GM12878 (cell line): ENCODE data around the gene BCL11A. TPM values are rescaled to one million over a fixed set of nuclear protein-coding genes. Genes with fewer than 3 reads are reported as not detected.

ENCODE experiments used
- CTCF ChIP-seq, 3 experiments: IDR thresholded peaks in 2 of 3; conservative IDR thresholded peaks in 1 of 3; 2 replicates each; pipeline ENCODE4 v1.5.1; 2011; ENCODE audit warnings: low read depth in 3 of 3, low read length in 3 of 3, mild to moderate bottlenecking in 3 of 3, control low read depth in 2 of 3, moderate library complexity in 2 of 3, inconsistent platforms in 1 of 3, mixed read lengths in 1 of 3; ENCODE audit not compliant: control insufficient read depth in 2 of 3, insufficient read depth in 1 of 3; ENCODE audit errors: extremely low read depth in 1 of 3
- FOXM1 ChIP-seq: IDR thresholded peaks from 2 replicates; pipeline ENCODE4 v1.6.1; 2012; ENCODE audit warnings: low read depth, mild to moderate bottlenecking, inconsistent platforms, low read length, moderate library complexity
- GABPA ChIP-seq: IDR thresholded peaks from 2 replicates; pipeline ENCODE4 v1.6.1; 2014; ENCODE audit warnings: antibody characterized with exemption, low read depth, mild to moderate bottlenecking, inconsistent platforms
- KLF5 ChIP-seq: fragments of 450-650 bp; IDR thresholded peaks from 2 replicates; pipeline ENCODE4 v1.6.1; 2014; ENCODE audit warnings: mild to moderate bottlenecking; ENCODE audit not compliant: partially characterized antibody
- MAX ChIP-seq: IDR thresholded peaks from 2 replicates; pipeline ENCODE4 v1.6.1; 2012; ENCODE audit warnings: low read depth, low read length, improper control_type of control experiment
- NR2C2 ChIP-seq: IDR thresholded peaks from 2 replicates; pipeline ENCODE4 v1.6.1; 2011; ENCODE audit warnings: borderline replicate concordance, low read depth; ENCODE audit not compliant: control insufficient read depth, insufficient read length
- PRDM15 ChIP-seq: fragments of 450-650 bp; formaldehyde crosslinking; IDR thresholded peaks from 2 replicates; pipeline ENCODE4 v1.4.0; 2020; ENCODE audit warnings: mild to moderate bottlenecking, moderate library complexity
- SMC3 ChIP-seq: IDR thresholded peaks from 2 replicates; pipeline ENCODE4 v1.6.1; 2011; ENCODE audit warnings: low read length, improper control_type of control experiment, borderline replicate concordance
- STAT1 ChIP-seq: fragments of 450-650 bp; conservative IDR thresholded peaks from 2 replicates; pipeline ENCODE4 v1.6.1; 2014; ENCODE audit warnings: antibody characterized with exemption, mild to moderate bottlenecking
- polyA plus RNA-seq, 11 experiments: library from polyadenylated mRNA; depleted of rRNA in 4 of 11; unstranded in 6 of 11; stranded (reverse) in 5 of 11; fragments of >200 nt; fragmentation: Nextera tagmentation in 4 of 11; fragmentation: Illumina TruSeq in 1 of 11; extraction: Ambion mirVana in 4 of 11; extraction: Trizol in 1 of 11; gene quantifications; 1 replicate in 1 of 11; 2 replicates in 10 of 11; pipeline versions ENCODE4 v1.2.1 to v1.2.3, GENCODE V29; 2011 to 2016; ENCODE audit warnings: inconsistent platforms in 2 of 11, missing spikeins in 2 of 11, low read depth in 1 of 11
- total RNA-seq, 4 experiments: library from RNA; depleted of rRNA in 3 of 4; stranded (reverse); fragments of >200 nt in 3 of 4; fragmentation: Illumina TruSeq in 1 of 4; extraction: Trizol in 1 of 4; gene quantifications; 2 replicates each; pipeline versions ENCODE4 v1.2.1 to v1.2.3, GENCODE V29; 2013 to 2021

BCL11A gene
- total and polyA plus RNA-seq, 10 of the 15 experiments (the other 5 are each of a cell fraction or from before 2014, with no cell fraction given), result 7.5 to 26.6 (median 11.1) TPM; not detected in 1

- TF ChIP-seq NR2C2, result no peak
- TF ChIP-seq CTCF (IDR thresholded peaks at IDR 0.05 in 2 of 3, conservative IDR thresholded peaks at IDR 0.05 in 1 of 3; ENCODE audit: control insufficient read depth in 2 of 3, extremely low read depth in 1 of 3, insufficient read depth in 1 of 3, low read depth in 3 of 3, low read length in 3 of 3), result no peak
- no peak for TF ChIP-seq STAT1
- no peak for TF ChIP-seq SMC3
- TF ChIP-seq MAX, result no peak
- no peak for TF ChIP-seq FOXM1
- no peak for TF ChIP-seq KLF5
- TF ChIP-seq GABPA, result no peak
- no peak for TF ChIP-seq PRDM15 (CRISPR knock-in tag)
- TF ChIP-seq, all 136 proteins: peak for 0
Measured at GRCh38 chr2:60513996-60514395, 39.5 kb downstream of the BCL11A start (continued).
